Testis (tissue), 3 donors: ENCODE data around the gene PXDN. TPM values are rescaled to one million over a fixed set of nuclear protein-coding genes. Genes with fewer than 3 reads are reported as not detected.
"Not testable (repeated sequence)": the region's sequence is repeated elsewhere in the genome, so short reads cannot be mapped to it uniquely, and the experiment has no call there.

Experiments
- DNase-seq: peaks from one replicate; pipeline ENCODE4 v3.0.0-alpha.2; 2019
- H3K27ac ChIP-seq, 2 donors: fragments of 200-600 bp; sonication (generic); one replicate each; pipeline ENCODE4 v1.5.1; 2019
- H3K27me3 ChIP-seq: fragments of 200-600 bp; sonication (generic); one replicate; pipeline ENCODE4 v1.5.1; 2019
- H3K36me3 ChIP-seq: fragments of 200-600 bp; sonication (generic); one replicate; pipeline ENCODE4 v1.5.1; 2017; ENCODE audit warnings: low read depth; ENCODE audit errors: missing control alignments
- H3K4me1 ChIP-seq: fragments of 200-600 bp; sonication (generic); one replicate; pipeline ENCODE4 v1.5.1; 2019
- H3K4me3 ChIP-seq, 2 donors: fragments of 200-600 bp; sonication (generic); one replicate each; pipeline ENCODE4 v1.5.1; 2017 to 2019
- H3K9me3 ChIP-seq: fragments of 200-600 bp; sonication (generic); one replicate; pipeline ENCODE4 v1.5.1; 2017
- POLR2A ChIP-seq: fragments of 450-650 bp; IDR thresholded peaks from one replicate; pipeline ENCODE4 v1.6.1; 2017; ENCODE audit warnings: antibody characterized with exemption, mild to moderate bottlenecking, moderate library complexity
- WGBS, 2 donors: methylation state at CpG; one replicate each; pipeline ENCODE4 v1.1.5; 2018; 5-methylcytosine and 5-hydroxymethylcytosine counted together
- intact Hi-C: fragments of 100-400 bp; cut with DNase I; formaldehyde crosslinking; loops from one replicate; pipeline ENCODE4 v1.15.1; 2023; ENCODE audit warnings: low total_unique reads
- polyA plus RNA-seq: library from polyadenylated mRNA; stranded (reverse); fragments of 350-450 nt; fragmentation: Illumina TruSeq; extraction: RNeasy Lipid Tissue Mini Kit (QIAGEN cat#74804); gene quantifications from one replicate; pipeline ENCODE4 v1.2.3, GENCODE V29; 2014; ENCODE audit warnings: low read depth, low replicate concordance; ENCODE audit not compliant: insufficient read depth
- total RNA-seq, 2 donors: library from RNA; depleted of rRNA; stranded (reverse); fragments of >200 nt; gene quantifications; one replicate each; pipeline ENCODE4 v1.2.3, GENCODE V29; 2016
- TF ChIP-seq, protein P1 (sequence below), 3 experiments: fragments of 450-650 bp in 2 of 3; fragments of 200-600 bp in 1 of 3; sonication (generic) in 1 of 3; IDR thresholded peaks; one replicate each; pipeline ENCODE4 v1.5.1; 2016 to 2019; ENCODE audit warnings: antibody characterized with exemption in 3 of 3, mild to moderate bottlenecking in 2 of 3, moderate library complexity in 1 of 3

Gene PXDN
- total and polyA plus RNA-seq, 3 donors from 2014 or later, result 26.7 to 41.8 (median 33.8) TPM

- H3K4me3 ChIP-seq, result no peak overlapping the region
- H3K27ac ChIP-seq, result peak overlapping the region in 1 of 2 donors; percentile 14
- peaks cover 8% of the 10 kb centered on the region for H3K4me1 ChIP-seq
- intact Hi-C loops, result no loop called here
- WGBS, 2 donors, result 84 to 86% methylated on average over 20 to 34 of the region's 34 CpGs
- no peaks in the 10 kb centered on the region for H3K36me3 ChIP-seq
- H3K27me3 ChIP-seq, result no peaks in the 10 kb centered on the region
- TF ChIP-seq, protein P1, sequence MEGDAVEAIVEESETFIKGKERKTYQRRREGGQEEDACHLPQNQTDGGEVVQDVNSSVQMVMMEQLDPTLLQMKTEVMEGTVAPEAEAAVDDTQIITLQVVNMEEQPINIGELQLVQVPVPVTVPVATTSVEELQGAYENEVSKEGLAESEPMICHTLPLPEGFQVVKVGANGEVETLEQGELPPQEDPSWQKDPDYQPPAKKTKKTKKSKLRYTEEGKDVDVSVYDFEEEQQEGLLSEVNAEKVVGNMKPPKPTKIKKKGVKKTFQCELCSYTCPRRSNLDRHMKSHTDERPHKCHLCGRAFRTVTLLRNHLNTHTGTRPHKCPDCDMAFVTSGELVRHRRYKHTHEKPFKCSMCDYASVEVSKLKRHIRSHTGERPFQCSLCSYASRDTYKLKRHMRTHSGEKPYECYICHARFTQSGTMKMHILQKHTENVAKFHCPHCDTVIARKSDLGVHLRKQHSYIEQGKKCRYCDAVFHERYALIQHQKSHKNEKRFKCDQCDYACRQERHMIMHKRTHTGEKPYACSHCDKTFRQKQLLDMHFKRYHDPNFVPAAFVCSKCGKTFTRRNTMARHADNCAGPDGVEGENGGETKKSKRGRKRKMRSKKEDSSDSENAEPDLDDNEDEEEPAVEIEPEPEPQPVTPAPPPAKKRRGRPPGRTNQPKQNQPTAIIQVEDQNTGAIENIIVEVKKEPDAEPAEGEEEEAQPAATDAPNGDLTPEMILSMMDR (IDR thresholded peaks at IDR 0.05), result no peak
- TF ChIP-seq POLR2A, result no peak
- H3K9me3 ChIP-seq, result no peaks in the 10 kb centered on the region
- DNase-seq, result no peak
These were observed 35.6 kb downstream of the PXDN start for GRCh38 chr2:1708476-1709334.

DNA sequence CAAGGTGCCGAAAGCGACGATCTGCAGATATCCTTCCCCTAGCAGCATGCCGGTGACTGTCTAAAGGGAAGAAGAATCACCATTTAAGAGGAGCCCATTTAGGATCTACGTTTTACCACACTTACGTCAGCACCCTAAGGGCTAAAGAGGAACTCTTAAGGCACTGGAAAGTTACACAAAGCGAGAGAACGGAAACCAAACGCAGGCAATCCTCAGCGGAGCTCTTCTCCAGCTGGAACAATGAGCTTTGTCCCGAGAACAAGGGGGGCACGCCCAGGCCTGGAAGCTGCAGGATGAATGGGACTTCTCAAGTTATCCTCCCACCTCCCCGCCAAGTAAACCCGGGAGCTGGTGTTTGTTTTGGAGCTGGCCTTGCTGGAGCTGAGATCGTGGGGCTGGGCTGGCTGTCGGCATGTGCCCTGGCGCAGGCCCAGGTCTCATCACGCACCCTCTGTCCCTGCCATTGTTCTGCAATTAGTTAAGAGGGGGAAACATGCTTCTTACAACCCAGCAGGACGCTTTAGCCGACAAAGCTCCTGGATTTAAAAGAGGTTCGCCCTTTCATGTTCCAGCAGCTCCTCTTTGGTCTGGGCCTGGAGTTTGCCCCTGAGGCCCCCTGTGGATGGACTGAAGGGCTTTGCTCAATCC is 36.4 kb downstream of the PXDN start:
- Histone ChIP-seq H3K9me3 (no peaks in the 10 kb centered on the region), H3K27ac (peak overlapping the region in 1 of 2 donors; percentile 14), H3K4me3 (no peak overlapping the region), H3K36me3 (no peaks in the 10 kb centered on the region), H3K27me3 (no peaks in the 10 kb centered on the region), H3K4me1 (peaks cover 5% of the 10 kb centered on the region)
- peak; percentile 72 for DNase-seq
- TF ChIP-seq, protein P1 (IDR thresholded peaks at IDR 0.05), result no peak
- no peak for TF ChIP-seq POLR2A
- 11 to 13% methylated on average over 21 of the region's 21 CpGs for WGBS, 2 donors
- intact Hi-C loops, result no loop called here

DNA sequence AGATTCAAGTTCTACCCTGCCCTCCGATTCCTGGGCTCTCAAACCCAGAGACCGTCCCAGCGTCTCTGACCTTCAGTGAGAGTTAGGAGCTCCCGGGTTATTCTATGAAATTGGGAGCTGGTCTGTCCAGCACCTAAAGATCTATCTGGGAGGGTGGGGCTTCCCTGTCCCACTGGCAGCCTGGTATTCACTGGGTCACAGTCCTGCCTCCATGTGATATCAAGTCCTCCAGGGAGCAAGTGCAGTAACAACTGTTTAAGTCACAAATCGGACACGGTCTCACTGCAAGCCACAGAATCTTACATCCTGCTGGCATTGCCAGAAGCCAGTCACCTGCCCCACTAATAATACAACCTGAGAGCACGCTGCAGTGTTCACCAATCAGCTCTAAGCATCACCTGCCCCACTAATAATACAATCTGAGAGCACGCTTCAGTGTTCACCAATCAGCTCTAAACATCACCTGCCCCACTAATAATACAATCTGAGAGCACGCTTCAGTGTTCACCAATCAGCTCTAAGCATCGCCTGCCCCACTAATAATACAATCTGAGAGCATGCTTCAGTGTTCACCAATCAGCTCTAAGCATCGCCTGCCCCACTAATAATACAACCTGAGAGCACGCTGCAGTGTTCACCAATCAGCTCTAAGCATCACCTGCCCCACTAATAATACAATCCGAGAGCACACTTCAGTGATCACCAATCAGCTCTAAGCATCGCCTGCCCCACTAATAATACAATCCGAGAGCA is 38.0 kb downstream of the PXDN start:
- H3K36me3 ChIP-seq, H3K9me3 ChIP-seq, H3K4me1 ChIP-seq, intact Hi-C loops, DNase-seq, H3K4me3 ChIP-seq, H3K27ac ChIP-seq, H3K27me3 ChIP-seq: not testable (repeated sequence)
- 79 to 87% methylated on average over 15 of the region's 15 CpGs for WGBS, 2 donors

GRCh38 chr2:1705557-1706076 is 38.7 kb downstream of the PXDN start:
- intact Hi-C loops, result no loop called here
- no peak for TF ChIP-seq POLR2A
- TF ChIP-seq, protein P1 (IDR thresholded peaks at IDR 0.05), result no peak
- no peak for DNase-seq

More at GRCh38 chr2:1705557-1706076, 38.7 kb downstream of the PXDN start:
- H3K27ac ChIP-seq, result no peak overlapping the region
- H3K4me3 ChIP-seq, result no peak overlapping the region
- peaks cover 5% of the 10 kb centered on the region for H3K4me1 ChIP-seq
- 91 to 93% methylated on average over 14 to 21 of the region's 21 CpGs for WGBS, 2 donors
- H3K9me3 ChIP-seq, result no peaks in the 10 kb centered on the region
- H3K27me3 ChIP-seq, result no peaks in the 10 kb centered on the region
- H3K36me3 ChIP-seq, result no peaks in the 10 kb centered on the region
